ENCODE measurements around the gene TADA2B.

Gene TADA2B

DNA sequence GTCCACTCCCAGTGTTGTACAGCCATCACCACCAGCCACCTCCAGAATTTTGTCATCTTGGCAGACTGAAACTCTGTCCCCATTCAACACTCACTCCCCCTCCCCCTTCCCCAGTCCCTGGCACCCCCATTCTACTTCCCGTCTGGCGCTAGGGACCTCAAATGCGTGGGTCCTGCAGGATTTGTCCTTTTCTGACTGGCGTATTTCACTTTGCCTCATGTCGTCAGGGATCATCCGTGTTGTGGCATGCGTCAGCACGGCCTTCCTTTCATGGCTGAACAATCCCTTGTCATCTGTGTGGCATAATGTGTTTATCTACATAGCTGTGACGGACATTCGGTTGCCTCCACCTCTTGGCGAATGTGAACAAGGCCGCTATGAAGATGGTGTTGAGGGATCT lies 5.5 kb downstream of the TADA2B start:
- Histone ChIP-seq H3K9ac (no peak overlapping the region), H3K27ac (no peak overlapping the region), H3K27me3 (ENCODE audit: insufficient read depth, low read depth) (no peaks in the 10 kb centered on the region), H2AFZ (ENCODE audit: low read depth) (no peak overlapping the region), H4K20me1 (ENCODE audit: insufficient read depth) (no peaks in the 10 kb centered on the region), H3K4me1 (ENCODE audit: low read depth, poor library complexity, severe bottlenecking) (peaks cover 34% of the 10 kb centered on the region), H3K4me2 (no peak overlapping the region), H3K79me2 (ENCODE audit: insufficient read depth, low read depth) (peaks cover 31% of the 10 kb centered on the region; the same call in 1 of the 2 replicates), H3K4me3 (IDR thresholded peaks at IDR 0.05; ENCODE audit: insufficient read depth, low read depth, low read length) (no peak overlapping the region), H3K36me3 (ENCODE audit: insufficient read depth) (no peaks in the 10 kb centered on the region)
- TF ChIP-seq, protein P1, sequence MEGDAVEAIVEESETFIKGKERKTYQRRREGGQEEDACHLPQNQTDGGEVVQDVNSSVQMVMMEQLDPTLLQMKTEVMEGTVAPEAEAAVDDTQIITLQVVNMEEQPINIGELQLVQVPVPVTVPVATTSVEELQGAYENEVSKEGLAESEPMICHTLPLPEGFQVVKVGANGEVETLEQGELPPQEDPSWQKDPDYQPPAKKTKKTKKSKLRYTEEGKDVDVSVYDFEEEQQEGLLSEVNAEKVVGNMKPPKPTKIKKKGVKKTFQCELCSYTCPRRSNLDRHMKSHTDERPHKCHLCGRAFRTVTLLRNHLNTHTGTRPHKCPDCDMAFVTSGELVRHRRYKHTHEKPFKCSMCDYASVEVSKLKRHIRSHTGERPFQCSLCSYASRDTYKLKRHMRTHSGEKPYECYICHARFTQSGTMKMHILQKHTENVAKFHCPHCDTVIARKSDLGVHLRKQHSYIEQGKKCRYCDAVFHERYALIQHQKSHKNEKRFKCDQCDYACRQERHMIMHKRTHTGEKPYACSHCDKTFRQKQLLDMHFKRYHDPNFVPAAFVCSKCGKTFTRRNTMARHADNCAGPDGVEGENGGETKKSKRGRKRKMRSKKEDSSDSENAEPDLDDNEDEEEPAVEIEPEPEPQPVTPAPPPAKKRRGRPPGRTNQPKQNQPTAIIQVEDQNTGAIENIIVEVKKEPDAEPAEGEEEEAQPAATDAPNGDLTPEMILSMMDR (conservative IDR thresholded peaks at IDR 0.05; ENCODE audit: low read depth, low read length): no peak

DNA sequence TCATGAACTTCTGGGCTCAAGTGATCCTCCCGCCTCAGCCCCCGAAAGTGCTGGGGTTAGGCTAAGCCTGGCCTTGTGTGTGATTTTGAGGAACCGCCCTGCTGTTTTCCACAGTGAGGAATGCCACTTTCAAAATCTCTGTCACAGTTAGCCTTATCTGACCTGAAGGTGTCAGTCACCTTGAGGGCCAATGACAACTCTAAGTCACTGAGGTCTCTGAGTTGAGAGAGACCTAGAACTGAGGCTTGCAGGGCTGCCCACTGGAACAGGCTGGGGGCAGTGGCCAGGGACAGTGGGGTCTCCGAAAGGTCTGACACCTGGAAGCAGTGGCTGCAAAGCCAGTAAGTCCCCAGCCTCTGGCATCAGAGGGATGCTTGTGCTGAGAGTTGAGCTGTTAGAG lies 6.1 kb downstream of the TADA2B start:
- Histone ChIP-seq H3K4me1 (ENCODE audit: low read depth, poor library complexity, severe bottlenecking) (peaks cover 32% of the 10 kb centered on the region), H3K36me3 (ENCODE audit: insufficient read depth) (no peaks in the 10 kb centered on the region), H4K20me1 (ENCODE audit: insufficient read depth) (no peaks in the 10 kb centered on the region), H2AFZ (ENCODE audit: low read depth) (no peak overlapping the region), H3K4me2 (no peak overlapping the region), H3K9ac (no peak overlapping the region), H3K4me3 (IDR thresholded peaks at IDR 0.05; ENCODE audit: insufficient read depth, low read depth, low read length) (no peak overlapping the region), H3K79me2 (ENCODE audit: insufficient read depth, low read depth) (peaks cover 25% of the 10 kb centered on the region; the same call in 1 of the 2 replicates), H3K27ac (no peak overlapping the region), H3K27me3 (ENCODE audit: insufficient read depth, low read depth) (no peaks in the 10 kb centered on the region)
- TF ChIP-seq, protein P1 (conservative IDR thresholded peaks at IDR 0.05; ENCODE audit: low read depth, low read length): no peak

DNA sequence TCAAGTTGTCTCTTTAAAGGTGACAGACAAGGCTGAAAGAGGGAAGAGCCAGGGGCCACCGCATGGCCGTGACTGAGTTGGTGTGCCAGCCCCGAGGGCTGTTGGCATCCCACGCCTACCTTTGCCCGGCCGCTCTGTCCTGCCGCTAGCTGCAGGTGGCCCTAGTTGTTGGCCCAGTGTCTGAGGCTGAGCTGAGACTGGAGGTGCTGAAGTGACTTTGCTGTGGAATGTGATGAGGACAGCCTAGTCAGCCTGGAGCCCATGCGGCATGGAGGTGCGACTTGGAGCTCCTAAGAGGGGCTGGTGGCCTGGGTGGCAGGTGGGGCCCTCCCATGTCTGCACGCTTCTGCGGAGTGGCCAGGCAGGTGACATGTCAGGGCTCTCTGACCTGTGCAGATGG lies 6.6 kb downstream of the TADA2B start:
- H3K4me2 ChIP-seq: no peak overlapping the region
- no peak overlapping the region for H2AFZ ChIP-seq (ENCODE audit: low read depth)
- TF ChIP-seq, protein P1 (conservative IDR thresholded peaks at IDR 0.05; ENCODE audit: low read depth, low read length): no peak
- no peak overlapping the region for H3K9ac ChIP-seq
- no peak overlapping the region for H3K4me3 ChIP-seq (IDR thresholded peaks at IDR 0.05; ENCODE audit: insufficient read depth, low read depth, low read length)
- H3K36me3 ChIP-seq (ENCODE audit: insufficient read depth): no peaks in the 10 kb centered on the region
- H3K4me1 ChIP-seq (ENCODE audit: low read depth, poor library complexity, severe bottlenecking): peaks cover 28% of the 10 kb centered on the region
- no peaks in the 10 kb centered on the region for H3K27me3 ChIP-seq (ENCODE audit: insufficient read depth, low read depth)
- H4K20me1 ChIP-seq (ENCODE audit: insufficient read depth): no peaks in the 10 kb centered on the region
- no peak overlapping the region for H3K27ac ChIP-seq
- H3K79me2 ChIP-seq (ENCODE audit: insufficient read depth, low read depth): peaks cover 22% of the 10 kb centered on the region; the same call in 1 of the 2 replicates

DNA sequence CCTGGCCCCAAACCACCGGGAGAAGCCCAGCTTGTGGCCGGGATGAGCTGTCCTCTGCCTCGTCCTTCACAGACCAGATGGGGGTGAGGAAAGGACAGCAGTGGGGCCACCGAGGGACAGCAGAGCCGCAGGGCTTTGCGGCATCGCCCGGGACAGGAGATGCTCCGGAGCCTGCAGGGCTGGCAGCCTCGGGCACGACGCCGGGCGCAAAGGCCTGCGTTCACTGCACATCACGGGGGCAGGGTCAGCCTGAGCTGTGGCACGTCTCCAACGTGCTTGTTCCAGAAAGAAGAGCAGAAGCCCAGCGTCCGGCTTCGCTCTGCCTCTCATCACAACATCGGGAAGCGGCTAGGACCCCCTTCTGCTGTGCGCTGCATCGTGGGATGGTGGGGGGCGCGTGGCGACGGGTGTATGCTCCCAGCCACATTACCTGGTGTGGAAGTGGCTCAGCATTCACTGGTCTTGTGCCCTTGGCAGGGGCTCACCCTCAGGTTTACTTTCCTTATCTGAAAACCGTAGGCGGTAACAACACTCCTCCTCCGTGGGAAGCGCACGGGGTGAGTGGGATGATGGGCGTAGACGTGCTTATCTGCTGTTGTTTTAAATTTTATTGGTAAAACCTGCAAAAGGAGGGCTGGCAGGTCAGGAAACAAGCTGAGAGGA lies 7.4 kb downstream of the TADA2B start:
- Histone ChIP-seq H3K9ac (no peak overlapping the region), H3K4me2 (no peak overlapping the region), H3K27me3 (ENCODE audit: insufficient read depth, low read depth) (no peaks in the 10 kb centered on the region), H3K36me3 (ENCODE audit: insufficient read depth) (no peaks in the 10 kb centered on the region; the same call in 1 of the 2 replicates), H2AFZ (ENCODE audit: low read depth) (no peak overlapping the region), H3K4me3 (IDR thresholded peaks at IDR 0.05; ENCODE audit: insufficient read depth, low read depth, low read length) (no peak overlapping the region), H4K20me1 (ENCODE audit: insufficient read depth) (no peaks in the 10 kb centered on the region), H3K79me2 (ENCODE audit: insufficient read depth, low read depth) (peaks cover 13% of the 10 kb centered on the region; the same call in 1 of the 2 replicates), H3K4me1 (ENCODE audit: low read depth, poor library complexity, severe bottlenecking) (peaks cover 19% of the 10 kb centered on the region), H3K27ac (no peak overlapping the region)
- TF ChIP-seq, protein P1 (conservative IDR thresholded peaks at IDR 0.05; ENCODE audit: low read depth, low read length): no peak
